NCI-H1092 (cell line): ENCODE results near the gene ST8SIA4.
A peak's percentile ranks its signal among the peaks of the same experiment; 100 is the strongest.
"Not testable (repeated sequence)": the region's sequence is repeated elsewhere in the genome, so short reads cannot be mapped to it uniquely, and the experiment has no call there.

Experiments
- DNase-seq: peaks from one replicate; lab custom pipeline; 2025; lab: John Stamatoyannopoulos, UW

Gene ST8SIA4

DNA sequence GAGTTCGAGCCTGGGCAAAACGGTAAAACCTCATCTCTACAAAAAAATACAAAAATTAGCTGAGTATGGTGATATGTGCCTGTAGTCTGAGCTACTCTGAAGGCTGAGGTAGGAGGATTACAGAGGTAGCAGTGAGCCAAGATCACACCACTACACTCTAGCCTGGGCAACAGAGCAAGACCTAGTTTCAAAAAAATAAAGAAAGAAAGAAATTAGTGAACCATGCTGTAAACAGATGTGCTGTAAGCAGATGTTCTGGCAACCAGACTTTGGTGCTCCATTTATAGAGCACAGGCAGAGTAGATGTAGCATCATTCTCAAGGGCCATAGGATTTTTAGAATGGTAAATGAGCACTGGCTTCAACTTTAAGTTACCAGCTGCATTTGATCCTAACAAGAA is 115.4 kb downstream of the ST8SIA4 start:
- DNase-seq = no peak

DNA sequence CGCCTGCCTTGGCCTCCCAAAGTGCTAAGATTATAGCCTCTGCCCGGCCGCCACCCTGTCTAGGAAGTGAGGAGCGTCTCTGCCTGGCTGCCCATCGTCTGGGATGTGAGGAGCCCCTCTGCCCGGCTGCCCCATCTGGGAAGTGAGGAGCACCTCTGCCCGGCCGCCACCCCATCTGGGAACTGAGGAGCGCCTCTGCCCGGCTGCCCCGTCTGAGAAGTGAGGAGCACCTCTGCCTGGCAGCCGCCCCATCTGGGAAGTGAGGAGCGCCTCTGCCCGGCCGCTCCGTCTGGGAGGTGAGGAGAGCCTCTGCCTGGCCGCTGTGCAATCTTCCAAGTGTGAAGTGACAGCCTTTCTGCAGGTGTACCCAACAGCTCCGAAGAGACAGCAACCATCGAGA is 117.5 kb downstream of the ST8SIA4 start:
- not testable (repeated sequence) for DNase-seq

DNA sequence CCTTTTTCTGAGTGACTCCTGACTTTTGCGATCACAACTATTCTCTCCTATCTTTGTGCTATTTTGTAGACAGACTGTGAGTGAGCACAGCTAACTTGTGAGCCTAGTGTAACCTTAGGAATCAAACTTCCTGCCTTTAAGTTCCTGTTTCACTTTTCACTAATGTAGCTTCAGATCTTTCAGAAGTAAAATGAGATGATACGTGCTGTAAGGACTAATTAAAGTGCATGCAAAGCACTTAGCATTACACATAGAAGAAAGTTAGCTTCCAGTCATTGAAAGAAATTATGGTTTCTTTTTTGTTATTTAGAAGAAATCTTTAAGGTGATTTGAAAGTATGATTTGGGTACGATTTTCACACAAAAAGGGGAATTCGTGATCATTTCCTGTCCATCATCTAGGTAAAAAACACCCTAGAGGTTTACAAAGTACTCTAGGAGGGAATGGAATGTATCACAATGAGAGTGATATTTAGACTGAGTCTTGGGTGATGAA is 122.7 kb downstream of the ST8SIA4 start:
- no peak for DNase-seq

DNA sequence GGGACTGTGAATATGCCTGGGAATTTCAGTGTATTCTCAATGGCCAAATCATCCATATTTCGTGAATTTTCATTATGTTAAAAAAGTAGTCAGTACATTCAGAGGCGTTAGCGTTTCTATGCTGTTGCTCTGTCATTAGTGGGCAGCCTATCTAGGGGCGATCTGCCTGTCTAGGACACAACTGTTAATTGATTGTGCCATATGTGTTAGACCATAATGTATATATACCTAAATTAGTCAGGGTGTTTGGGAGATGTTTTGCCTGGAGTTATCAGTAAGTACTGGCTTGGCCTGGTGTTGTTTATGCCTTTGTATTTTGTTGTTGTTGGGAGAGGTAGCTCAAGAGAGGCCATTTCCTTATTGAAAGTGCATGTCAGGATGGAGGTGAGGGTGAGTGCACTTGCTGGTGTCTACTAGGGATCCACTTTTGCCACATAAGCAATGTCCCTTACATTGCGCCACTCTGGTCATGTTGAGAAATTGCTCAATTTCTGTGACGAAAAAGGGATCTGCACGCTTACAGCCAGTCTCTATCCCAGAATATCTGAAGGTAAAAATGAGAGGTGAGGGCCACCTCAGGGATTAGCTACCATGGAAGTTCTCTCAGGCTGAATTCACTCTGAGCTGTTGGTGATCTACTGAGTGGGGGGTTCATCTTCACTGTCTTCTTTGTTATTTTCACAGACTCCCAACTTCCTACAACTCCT is 123.3 kb downstream of the ST8SIA4 start:
- no peak for DNase-seq

DNA sequence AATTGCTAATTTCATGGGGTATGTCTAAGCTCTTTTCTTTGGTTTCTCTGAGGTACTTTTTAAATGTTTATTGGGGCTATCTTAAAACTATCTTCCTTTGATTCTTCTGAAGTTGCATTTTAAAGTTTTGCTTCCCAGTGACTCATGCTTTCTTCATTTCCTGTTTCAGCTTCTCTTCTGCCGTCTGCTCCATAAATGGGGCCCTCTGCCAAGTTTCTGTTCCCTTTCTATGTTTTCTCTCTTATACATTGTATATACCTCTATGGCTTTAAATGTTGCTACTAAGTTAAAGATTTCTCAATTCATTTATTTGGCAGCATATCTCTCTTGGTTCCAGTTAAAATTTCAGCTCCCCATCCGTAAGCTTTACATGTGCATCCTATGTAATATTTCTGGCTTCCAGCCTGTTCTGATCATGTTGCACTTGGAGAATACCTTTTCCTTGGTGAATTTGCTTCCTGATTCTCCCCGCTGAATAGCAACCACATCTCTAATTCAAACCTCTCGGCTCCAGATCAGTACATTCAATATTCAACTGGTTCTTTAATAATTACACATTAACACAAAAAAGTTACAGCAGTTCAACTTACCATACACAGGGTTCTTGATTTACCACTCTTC is 125.3 kb downstream of the ST8SIA4 start:
- no peak for DNase-seq

DNA sequence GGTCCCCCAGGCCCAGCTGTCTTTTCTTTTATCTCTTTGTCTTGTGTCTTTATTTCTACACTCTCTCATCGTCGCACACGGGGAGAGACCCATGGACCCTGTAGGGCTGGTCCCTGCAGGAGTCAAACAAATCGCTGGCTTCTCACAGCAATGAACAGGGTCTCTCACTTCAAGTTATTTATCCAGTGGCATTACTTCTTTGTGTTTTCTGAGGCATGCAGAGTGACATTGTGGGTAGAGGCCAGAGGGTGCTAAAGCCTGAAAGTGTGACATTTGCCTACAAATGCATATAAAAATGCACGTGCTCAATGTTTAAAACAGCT is 127.6 kb downstream of the ST8SIA4 start:
- no peak for DNase-seq

DNA sequence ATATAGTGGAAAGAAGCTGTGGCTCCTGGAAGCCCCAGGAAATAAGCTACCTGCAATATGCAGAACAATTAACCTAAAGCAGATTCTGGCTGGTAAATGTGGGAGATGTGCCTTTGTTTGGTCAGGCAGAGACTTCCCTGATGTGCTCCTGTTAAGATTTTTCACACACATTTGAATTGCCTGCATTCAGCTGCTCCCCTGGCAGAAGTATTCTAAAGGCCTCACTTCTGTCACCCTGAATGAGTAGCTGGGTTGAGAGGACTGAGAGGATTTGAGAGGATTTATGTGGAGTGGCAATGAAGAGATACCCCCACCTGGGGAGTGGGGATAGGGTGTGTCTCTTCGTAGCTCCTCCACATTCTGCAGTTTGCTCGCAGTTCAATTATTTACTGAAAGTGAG is 130.5 kb downstream of the ST8SIA4 start:
- peak; percentile 19 for DNase-seq

DNA sequence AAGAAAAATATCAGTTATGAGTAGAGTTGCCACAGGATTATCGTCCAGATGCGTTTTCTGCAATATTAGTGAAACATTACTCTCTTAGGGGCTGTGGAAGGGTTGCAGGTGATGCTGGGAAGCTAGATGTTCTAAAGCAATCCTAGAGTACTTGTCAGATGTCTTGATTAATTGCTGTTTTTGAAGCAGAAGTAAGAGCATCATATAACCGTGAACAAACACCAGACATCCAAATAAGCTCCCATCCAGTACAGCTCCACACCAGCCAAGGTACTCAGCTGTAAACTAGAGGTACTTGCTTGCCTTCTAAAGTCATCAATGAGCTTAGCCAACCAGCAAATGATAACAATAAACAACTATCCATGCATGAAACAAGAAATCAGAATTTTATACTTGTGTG is 131.1 kb downstream of the ST8SIA4 start:
- DNase-seq = peak; percentile 3

DNA sequence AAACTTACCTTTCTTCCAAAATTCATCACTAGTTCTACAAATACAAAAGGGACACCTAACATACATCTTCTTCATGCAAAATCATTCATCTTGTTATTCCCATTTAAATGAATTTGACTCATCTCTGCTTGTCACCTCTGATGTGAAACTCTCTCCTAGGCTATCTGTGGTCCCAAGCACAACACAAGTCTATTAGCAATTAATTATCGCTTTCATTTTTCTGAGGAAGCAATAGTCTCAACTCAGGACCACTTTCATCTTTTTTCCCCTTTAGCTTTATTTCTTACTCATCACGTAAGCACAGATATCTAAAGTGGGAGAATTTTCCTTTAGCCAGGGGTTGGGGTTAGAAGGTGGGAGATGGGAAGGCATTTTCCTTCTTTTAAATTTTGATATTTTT is 131.9 kb downstream of the ST8SIA4 start:
- DNase-seq = no peak

DNA sequence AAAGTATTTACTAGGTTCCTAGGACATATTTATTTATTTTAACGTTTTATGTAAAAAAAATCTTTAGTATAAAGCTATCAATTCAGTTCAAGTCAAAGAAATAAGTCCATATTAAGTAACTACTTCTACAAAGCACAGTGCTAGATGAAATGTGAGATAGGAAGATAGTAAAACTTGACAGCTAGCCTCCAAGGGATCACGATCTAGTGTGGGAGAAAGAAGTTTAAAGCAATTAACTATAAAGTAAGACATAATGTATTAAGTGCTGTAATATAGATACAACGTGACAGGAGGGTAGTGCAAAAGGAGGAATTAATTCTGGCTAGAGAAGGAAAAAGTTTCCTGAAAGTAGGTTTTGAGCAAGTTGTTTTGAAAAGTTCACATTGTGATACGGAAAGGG is 134.9 kb downstream of the ST8SIA4 start:
- no peak for DNase-seq

DNA sequence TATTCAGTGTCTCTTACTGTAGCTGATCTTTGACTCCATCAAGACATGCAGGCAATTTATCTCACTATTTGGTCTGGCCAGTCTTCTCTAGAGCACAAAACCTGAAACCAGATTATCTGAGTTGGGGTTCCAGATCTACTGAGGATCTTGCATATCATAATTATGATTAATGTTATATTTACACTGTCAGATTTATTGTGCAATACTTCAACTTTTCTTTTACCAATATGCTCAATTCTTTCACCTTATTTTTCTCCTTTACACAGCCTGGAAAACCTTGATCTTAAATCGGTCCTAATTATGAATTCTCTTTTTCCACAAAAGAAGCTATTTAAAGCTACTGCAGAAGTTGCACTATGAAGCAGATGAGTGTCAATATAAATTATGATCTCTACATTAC is 140.1 kb downstream of the ST8SIA4 start:
- DNase-seq = no peak

DNA sequence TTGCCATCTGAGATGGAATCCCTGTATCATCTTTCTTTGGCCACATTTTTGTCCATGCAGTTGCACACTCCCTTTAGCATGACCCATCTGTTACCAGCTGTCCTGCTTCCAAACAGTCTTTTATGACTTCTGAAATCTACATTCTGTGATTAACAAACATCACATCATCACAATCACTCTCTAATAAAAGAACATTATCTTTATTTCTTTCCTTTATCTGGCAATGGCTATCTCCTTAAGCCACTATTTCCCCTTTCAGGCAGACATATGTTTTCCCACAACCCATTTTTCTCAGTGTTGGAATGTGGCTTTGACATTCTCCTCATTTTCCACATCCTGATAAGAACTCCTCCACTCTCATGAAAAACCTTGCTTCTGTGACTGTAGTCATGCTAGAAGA is 141.0 kb downstream of the ST8SIA4 start:
- DNase-seq = no peak

DNA sequence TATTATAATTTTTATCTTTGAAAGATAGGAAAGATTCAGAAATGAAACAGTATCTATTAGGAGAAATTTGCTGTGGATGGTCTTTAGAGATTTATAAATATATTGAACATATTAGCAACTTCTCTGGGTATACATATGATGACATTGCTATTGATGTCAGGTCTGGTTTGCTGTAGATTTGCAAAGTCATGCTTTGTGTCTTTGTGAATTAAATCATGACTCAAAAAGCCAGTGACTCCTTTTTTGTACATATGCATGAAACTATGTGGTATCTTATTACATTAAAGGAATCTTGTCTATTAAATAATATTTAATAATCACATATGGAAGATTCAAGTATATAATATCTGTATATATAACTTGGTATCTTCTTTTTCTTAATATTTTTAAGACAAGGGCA is 141.9 kb downstream of the ST8SIA4 start:
- DNase-seq = no peak

DNA sequence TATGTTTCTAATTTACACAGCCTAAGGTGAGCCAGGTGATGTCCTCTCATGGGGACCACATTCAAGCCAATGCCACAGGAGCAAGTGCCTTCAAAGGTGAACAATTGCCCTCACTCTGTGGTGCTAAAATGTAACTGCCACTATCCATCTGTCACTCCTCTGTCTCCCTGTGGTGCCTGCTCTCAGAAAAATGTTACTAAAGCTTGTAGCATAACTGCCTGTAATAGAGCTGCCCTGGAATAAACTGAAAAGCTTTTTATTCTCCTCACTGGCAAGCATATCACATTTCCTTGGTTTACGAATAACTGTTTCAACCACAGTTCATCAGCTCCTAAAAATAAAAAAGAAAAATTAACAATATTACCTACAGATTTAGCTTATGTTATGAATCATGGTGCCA is 142.4 kb downstream of the ST8SIA4 start:
- DNase-seq = no peak

DNA sequence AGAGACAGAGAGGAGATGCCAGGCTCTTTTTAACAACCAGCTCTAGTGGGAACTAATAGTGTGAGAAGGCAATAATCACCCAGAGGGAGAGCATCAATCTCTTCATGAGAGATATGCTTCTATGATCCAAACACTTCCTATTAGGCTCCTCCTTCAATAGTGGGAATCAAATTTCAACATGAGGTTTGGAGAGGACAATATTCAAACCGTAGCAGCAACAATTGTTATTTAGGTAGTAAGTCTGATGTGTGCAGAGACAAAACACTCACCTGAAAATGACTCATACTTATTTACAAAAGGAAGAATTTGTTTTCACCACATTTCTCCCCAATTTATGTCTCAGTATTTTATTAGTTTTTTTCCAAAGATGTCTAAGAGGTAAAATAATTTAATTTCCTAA is 144.3 kb downstream of the ST8SIA4 start:
- DNase-seq = no peak

DNA sequence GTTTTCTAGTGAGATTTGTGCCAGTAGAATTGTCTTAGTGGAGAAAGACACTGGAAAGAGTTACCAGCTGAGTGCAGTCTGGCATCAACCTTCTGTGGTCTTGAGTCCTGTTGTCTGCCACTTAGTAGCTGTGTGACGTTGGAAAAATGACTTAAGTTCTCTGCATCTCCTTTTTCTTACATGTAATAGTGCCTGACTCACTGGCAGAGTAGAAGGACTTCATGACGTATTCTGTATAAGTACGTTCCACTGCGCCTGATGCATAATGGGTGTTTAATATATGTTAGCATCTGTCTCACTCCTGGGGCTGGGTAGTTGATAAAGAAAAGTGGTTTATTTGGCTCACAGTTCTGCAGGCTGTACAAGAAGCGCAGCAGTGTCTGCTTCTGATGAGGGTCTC is 144.8 kb downstream of the ST8SIA4 start:
- DNase-seq = no peak

DNA sequence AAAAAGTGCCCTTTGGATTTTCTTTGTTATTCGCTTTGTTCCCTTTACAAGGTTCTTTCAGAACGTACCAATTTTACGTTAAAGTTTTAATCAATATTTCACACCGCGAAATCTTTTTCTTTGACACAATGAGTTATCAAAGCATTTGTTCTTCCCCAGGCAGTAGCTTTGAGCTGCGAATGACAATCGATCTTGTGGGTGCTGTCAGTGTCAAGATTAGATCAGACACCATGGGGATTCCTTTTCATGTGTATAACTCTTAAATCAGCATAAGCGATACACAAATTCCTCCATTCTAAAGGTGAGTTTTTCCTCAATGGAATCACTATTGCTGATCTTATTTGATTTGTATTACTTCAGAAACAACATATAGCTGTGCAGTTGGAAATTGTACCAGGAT is 145.5 kb downstream of the ST8SIA4 start:
- DNase-seq = no peak
